IMR-90 (cell line): Measurements from ENCODE around the gene SSBP3. TPM values are rescaled to one million over a fixed set of nuclear protein-coding genes. Genes with fewer than 3 reads are reported as not detected.

ENCODE experiments used
- ATAC-seq: fragments of 200-7000 bp; cut with Tn5 transposase; 2 replicates; pipeline ENCODE4 v1.9.1; 2020; ENCODE audit warnings: low read depth, mild to moderate bottlenecking, moderate library complexity
- BruUV-seq: library from RNA; stranded (reverse); fragments of 400-500 nt; replicated peaks from 2 replicates; lab custom pipeline; 2021; lab: Mats Ljungman, UMichigan
- CTCF ChIA-PET: fragments of 300-600 bp; formaldehyde crosslinking; extraction: SDS; loops from one replicate; lab custom pipeline; 2021; ENCODE audit warnings: antibody characterized with exemption; lab: Yijun Ruan, JAX
- POLR2A ChIA-PET: fragments of 300-600 bp; sonication (Branson Sonifier 250); formaldehyde crosslinking; loops from one replicate; lab custom pipeline; 2022; ENCODE audit warnings: antibody characterized with exemption; ENCODE audit not compliant: unreplicated experiment; lab: Charles Lee
- DNase-seq: peaks from one replicate; pipeline ENCODE4 v3.0.0; 2013
- H2AFZ ChIP-seq: replicated peaks from 2 replicates; pipeline ENCODE3; 2013; ENCODE audit warnings: low read length, mild to moderate bottlenecking; ENCODE audit not compliant: poor library complexity
- H2AK5ac ChIP-seq: 2 replicates; pipeline ENCODE4 v1.6.1; 2013; ENCODE audit warnings: low read depth, low read length, inconsistent platforms
- H2AK9ac ChIP-seq: replicated peaks from 2 replicates; pipeline ENCODE3; 2013; ENCODE audit warnings: mild to moderate bottlenecking, low read depth, low read length, moderate library complexity; ENCODE audit not compliant: poor library complexity
- H2BK120ac ChIP-seq: 2 replicates; pipeline ENCODE4 v1.6.1; 2013; ENCODE audit warnings: low read depth, low read length, inconsistent platforms
- H2BK15ac ChIP-seq: 3 replicates; pipeline ENCODE4 v1.6.1; 2013; ENCODE audit warnings: low read depth, low read length, inconsistent platforms
- H2BK20ac ChIP-seq: 2 replicates; pipeline ENCODE4 v1.6.1; 2013; ENCODE audit warnings: low read depth, mild to moderate bottlenecking, inconsistent platforms, low read length, moderate library complexity
- H2BK5ac ChIP-seq: 2 replicates; pipeline ENCODE4 v1.6.1; 2013; ENCODE audit warnings: mild to moderate bottlenecking, low read depth, low read length, inconsistent platforms; ENCODE audit not compliant: poor library complexity, severe bottlenecking
- H3K14ac ChIP-seq: replicated peaks from 2 replicates; pipeline ENCODE4 v1.6.1; 2013; ENCODE audit warnings: low read depth, low read length, inconsistent platforms
- H3K18ac ChIP-seq: 2 replicates; pipeline ENCODE4 v1.6.1; 2013; ENCODE audit warnings: low read depth, low read length, control low read depth
- H3K23ac ChIP-seq: 2 replicates; pipeline ENCODE4 v1.6.1; 2013; ENCODE audit warnings: low read depth, low read length, inconsistent platforms
- H3K27ac ChIP-seq: 2 replicates; pipeline ENCODE4 v1.5.1; 2013; ENCODE audit warnings: mild to moderate bottlenecking, control low read depth, low read length; ENCODE audit not compliant: insufficient read depth
- H3K27me3 ChIP-seq: 2 replicates; pipeline ENCODE4 v1.6.1; 2013; ENCODE audit warnings: low read length; ENCODE audit not compliant: control insufficient read depth, insufficient read depth
- H3K36me3 ChIP-seq: 2 replicates; pipeline ENCODE4 v1.6.1; 2013; ENCODE audit warnings: low read length, mixed read lengths; ENCODE audit not compliant: control insufficient read depth, insufficient read depth
- H3K4ac ChIP-seq: 2 replicates; pipeline ENCODE4 v1.6.1; 2013; ENCODE audit warnings: low read depth, low read length, inconsistent platforms
- H3K4me1 ChIP-seq: 2 replicates; pipeline ENCODE4 v1.6.1; 2013; ENCODE audit warnings: low read length, mixed read lengths; ENCODE audit not compliant: control insufficient read depth, insufficient read depth
- H3K4me2 ChIP-seq: 2 replicates; pipeline ENCODE4 v1.6.1; 2013; ENCODE audit warnings: low read depth, mild to moderate bottlenecking, control low read depth, low read length, moderate library complexity
- H3K4me3 ChIP-seq: 2 replicates; pipeline ENCODE4 v1.5.1; 2013; ENCODE audit warnings: low read depth, mild to moderate bottlenecking, control low read depth, low read length, moderate library complexity; ENCODE audit not compliant: insufficient read depth
- H3K56ac ChIP-seq: 2 replicates; pipeline ENCODE4 v1.6.1; 2013; ENCODE audit warnings: low read length, inconsistent platforms; ENCODE audit not compliant: insufficient read depth; ENCODE audit errors: extremely low read depth
- H3K79me1 ChIP-seq, 2 experiments: 2 replicates each; pipeline ENCODE4 v1.6.1; 2013; ENCODE audit warnings: low read length in 2 of 2, inconsistent platforms in 1 of 2, low read depth in 1 of 2
- H3K9ac ChIP-seq: 2 replicates; pipeline ENCODE4 v1.6.1; 2013; ENCODE audit warnings: low read depth, low read length, control low read depth
- H3K9me1 ChIP-seq: 2 replicates; pipeline ENCODE4 v1.6.1; 2013; ENCODE audit warnings: low read length, inconsistent platforms; ENCODE audit not compliant: insufficient read depth
- H3K9me3 ChIP-seq: 2 replicates; pipeline ENCODE4 v1.6.1; 2013; ENCODE audit warnings: low read length; ENCODE audit not compliant: control insufficient read depth, insufficient read depth
- H4K20me1 ChIP-seq: 2 replicates; pipeline ENCODE4 v1.6.1; 2013; ENCODE audit warnings: low read length, inconsistent platforms; ENCODE audit not compliant: insufficient read depth
- H4K5ac ChIP-seq: 2 replicates; pipeline ENCODE4 v1.6.1; 2013; ENCODE audit warnings: mild to moderate bottlenecking, low read depth, low read length, control low read depth
- H4K8ac ChIP-seq, 2 experiments: 2 replicates each; pipeline ENCODE4 v1.6.1; 2013; ENCODE audit warnings: low read depth in 2 of 2, low read length in 2 of 2, control low read depth in 1 of 2, inconsistent platforms in 1 of 2
- H4K91ac ChIP-seq: 2 replicates; pipeline ENCODE4 v1.6.1; 2013; ENCODE audit warnings: low read depth, low read length, inconsistent platforms; ENCODE audit not compliant: insufficient read depth
- FOS ChIP-seq: fragments of 150-350 bp; IDR thresholded peaks from 2 replicates; pipeline ENCODE4 v1.6.1; 2016; ENCODE audit warnings: low read depth, low read length
- RFX5 ChIP-seq: IDR thresholded peaks from 2 replicates; pipeline ENCODE4 v1.8.0; 2012; ENCODE audit warnings: low read depth, mild to moderate bottlenecking, low read length, moderate library complexity
- WGBS, 2 experiments: methylation state at CpG; one replicate each; pipeline versions ENCODE4 v1.1.5 to v1.1.7; 2013; ENCODE audit warnings: missing lambda C conversion rate in 2 of 2; ENCODE audit not compliant: insufficient read length in 1 of 2; ENCODE audit errors: extremely low coverage in 2 of 2; 5-methylcytosine and 5-hydroxymethylcytosine counted together
- dilution Hi-C: fragments of 300-500 bp; cut with HindIII; formaldehyde crosslinking; loops from one replicate; pipeline ENCODE4 v1.14.3; 2018; ENCODE audit warnings: low sequenced_read_pairs; ENCODE audit not compliant: unreplicated experiment
- in situ Hi-C: fragments of 300-500 bp; cut with MboI; formaldehyde crosslinking; loops from 3 replicates; pipeline ENCODE4 v1.14.3; 2019; ENCODE audit warnings: low sequenced_read_pairs, inconsistent platforms, mixed read lengths
- intact Hi-C: fragments of 100-400 bp; cut with micrococcal nuclease; formaldehyde crosslinking; loops from 2 replicates; pipeline ENCODE4 v1.10.0; 2022
- polyA plus RNA-seq, 3 experiments: library from polyadenylated mRNA; depleted of rRNA; stranded (reverse); fragments of >200 nt; gene quantifications; 2 replicates each; pipeline ENCODE4 v1.2.3, GENCODE V29; 2012; ENCODE audit warnings: low replicate concordance in 1 of 3
- total RNA-seq: library from RNA; depleted of rRNA; stranded (reverse); fragments of >200 nt; gene quantifications from 2 replicates; pipeline ENCODE4 v1.2.3, GENCODE V29; 2012

SSBP3 gene
- total and polyA plus RNA-seq, 2 of the 4 experiments (the other 2 are of a cell fraction), result 10.9 to 39.6 TPM

DNA sequence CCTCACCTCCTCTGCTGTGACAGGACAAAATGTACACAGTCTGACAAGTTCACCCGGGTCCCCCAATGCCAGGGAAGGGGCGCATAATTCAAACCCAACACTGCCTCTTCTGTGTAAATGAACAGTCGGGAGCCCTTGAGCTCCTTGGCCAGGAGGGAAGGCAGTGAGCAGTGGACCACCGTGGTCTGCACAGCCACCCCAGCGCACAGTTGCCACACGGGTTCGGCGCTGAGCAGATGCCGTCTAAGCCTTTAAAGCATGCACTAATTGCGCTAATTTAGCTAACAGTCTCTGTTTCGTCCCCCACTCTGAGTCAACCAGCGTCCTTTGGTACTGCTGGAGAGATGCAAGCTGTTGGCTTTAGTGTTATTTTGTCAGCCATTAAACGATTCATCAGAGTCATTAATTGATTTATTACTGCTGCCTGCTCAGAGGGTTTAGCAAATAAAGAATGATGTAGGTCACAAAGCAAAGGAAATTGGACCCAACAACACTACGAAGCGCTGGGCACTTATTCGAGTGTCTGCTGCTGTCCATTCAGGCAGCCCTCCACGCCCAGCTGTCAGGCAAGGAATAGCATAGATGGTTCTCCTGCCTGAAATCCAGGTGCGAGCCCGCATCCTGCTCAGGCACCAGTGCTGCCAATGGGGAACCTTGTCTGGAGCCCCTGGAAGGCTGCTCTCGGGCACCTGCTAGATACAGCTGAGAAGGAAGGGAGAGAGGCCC lies 114.8 kb downstream of the SSBP3 start:
- Histone ChIP-seq H3K4ac (no peak overlapping the region), H3K36me3 (no peaks in the 10 kb centered on the region), H3K4me1 (peaks cover 40% of the 10 kb centered on the region), H3K27me3 (no peaks in the 10 kb centered on the region), H2BK15ac (no peak overlapping the region), H3K9me3 (no peaks in the 10 kb centered on the region), H2AK5ac (peak overlapping the region; percentile 12; the same call in 1 of the 2 replicates), H2BK5ac (no peak overlapping the region), H3K79me1 (peaks cover 32 to 83% of the 10 kb centered on the region in 2 experiments), H3K4me3 (no peak overlapping the region), H3K14ac (no peak overlapping the region), H2AFZ (no peak overlapping the region), H3K9ac (no peak overlapping the region), H2BK120ac (no peak overlapping the region), H4K8ac (no peak overlapping the region), H3K18ac (no peak overlapping the region), H2AK9ac (no peak overlapping the region), H2BK20ac (no peak overlapping the region), H4K5ac (no peak overlapping the region), H4K91ac (no peak overlapping the region), H3K27ac (no peak overlapping the region), H3K56ac (no peak overlapping the region), H3K9me1 (peaks cover 36% of the 10 kb centered on the region), H4K20me1 (peaks cover 59% of the 10 kb centered on the region), H3K4me2 (no peak overlapping the region), H3K23ac (no peak overlapping the region)
- intact Hi-C loops, result no loop called here
- POLR2A ChIA-PET, result interaction anchor here (0.6 kb wide), 1 partner anchor 151 kb away, joined by 6 read pairs; no protein-coding TSS in a partner anchor
- 65% methylated on average over 9 of the region's 20 CpGs; no CpG with 5 or more reads in 1 of the 2 experiments for WGBS, 2 experiments
- CTCF ChIA-PET, result interaction anchor here (1.0 kb wide), 1 partner anchor 44 kb away, joined by 3 read pairs; no protein-coding TSS in a partner anchor
- DNase-seq, result no peak
- BruUV-seq, result no TSS peak
- in situ Hi-C loops, result no loop called here
- ATAC-seq, result no peak
- dilution Hi-C loops, result no loop called here
- no peak for TF ChIP-seq RFX5
- no peak for TF ChIP-seq FOS
